Right lobe of liver (tissue), 4 donors: Measurements from ENCODE around the gene RPP21.

Experiments
- POLR2A ChIP-seq: fragments of 450-650 bp; IDR thresholded peaks from one replicate; pipeline ENCODE4 v1.6.1; 2017; ENCODE audit warnings: antibody characterized with exemption, mild to moderate bottlenecking
- TF ChIP-seq, protein P1 (sequence below), 4 donors: fragments of 200-600 bp in 3 of 4; fragments of 450-650 bp in 1 of 4; IDR thresholded peaks; one replicate each; pipeline versions ENCODE4 v1.5.1 to v1.8.0; 2016 to 2022; ENCODE audit warnings: antibody characterized with exemption in 4 of 4, mild to moderate bottlenecking in 2 of 4
- donor health status: DM: no; HTN: no; CAD: no.
- donor health status: DM: no; HTN: no; CAD: no.
- donor health status: DM: no; HTN: yes; CAD: no.

DNA sequence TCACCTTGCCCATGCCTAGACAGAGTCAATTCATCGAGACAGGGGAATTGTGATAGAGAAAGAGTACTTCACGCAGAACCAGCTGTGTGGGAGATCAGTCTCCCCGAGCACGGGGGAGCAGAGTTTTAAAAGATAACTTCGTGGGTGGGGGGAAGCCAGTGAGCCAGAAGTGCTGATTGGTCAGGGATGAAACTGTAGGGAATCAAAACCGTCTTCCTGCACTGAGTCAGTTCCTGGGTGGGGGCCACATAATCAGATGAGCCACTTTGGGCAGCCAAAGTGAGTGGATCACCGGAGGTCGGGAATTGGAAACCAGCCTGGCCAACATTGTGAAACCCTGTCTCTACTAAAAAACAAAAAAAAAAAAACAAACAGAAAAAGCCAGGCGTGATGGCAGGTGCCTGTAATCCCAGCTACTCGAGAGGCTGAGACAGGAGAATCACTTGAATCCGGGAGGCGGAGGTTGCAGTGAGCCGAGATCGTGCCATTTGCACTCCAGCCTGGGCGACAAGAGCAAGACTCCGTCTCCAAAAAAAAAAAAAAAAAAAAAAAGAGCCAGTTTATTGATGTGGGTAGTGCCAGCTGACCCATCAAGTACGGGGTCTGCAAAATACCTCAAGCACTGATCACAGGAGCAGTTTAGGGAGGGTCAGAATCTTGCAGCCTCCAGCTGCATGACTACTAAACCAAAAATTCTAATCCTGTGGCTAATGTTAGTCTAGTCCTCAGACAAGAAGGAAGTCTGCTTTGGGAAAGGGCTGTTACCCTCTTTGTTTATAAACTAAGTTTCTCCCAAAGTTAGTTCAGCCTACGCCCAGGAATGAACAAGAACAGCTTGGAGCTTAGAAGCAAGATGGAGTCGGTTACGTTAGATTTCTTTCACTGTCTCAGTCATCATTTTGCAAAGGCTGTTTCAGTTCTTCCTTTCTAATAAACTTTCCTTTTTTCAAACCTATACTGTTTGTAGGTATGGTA is 22.1 kb upstream of the RPP21 start:
- TF ChIP-seq, protein P1, sequence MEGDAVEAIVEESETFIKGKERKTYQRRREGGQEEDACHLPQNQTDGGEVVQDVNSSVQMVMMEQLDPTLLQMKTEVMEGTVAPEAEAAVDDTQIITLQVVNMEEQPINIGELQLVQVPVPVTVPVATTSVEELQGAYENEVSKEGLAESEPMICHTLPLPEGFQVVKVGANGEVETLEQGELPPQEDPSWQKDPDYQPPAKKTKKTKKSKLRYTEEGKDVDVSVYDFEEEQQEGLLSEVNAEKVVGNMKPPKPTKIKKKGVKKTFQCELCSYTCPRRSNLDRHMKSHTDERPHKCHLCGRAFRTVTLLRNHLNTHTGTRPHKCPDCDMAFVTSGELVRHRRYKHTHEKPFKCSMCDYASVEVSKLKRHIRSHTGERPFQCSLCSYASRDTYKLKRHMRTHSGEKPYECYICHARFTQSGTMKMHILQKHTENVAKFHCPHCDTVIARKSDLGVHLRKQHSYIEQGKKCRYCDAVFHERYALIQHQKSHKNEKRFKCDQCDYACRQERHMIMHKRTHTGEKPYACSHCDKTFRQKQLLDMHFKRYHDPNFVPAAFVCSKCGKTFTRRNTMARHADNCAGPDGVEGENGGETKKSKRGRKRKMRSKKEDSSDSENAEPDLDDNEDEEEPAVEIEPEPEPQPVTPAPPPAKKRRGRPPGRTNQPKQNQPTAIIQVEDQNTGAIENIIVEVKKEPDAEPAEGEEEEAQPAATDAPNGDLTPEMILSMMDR (IDR thresholded peaks at IDR 0.05): no peak
- no peak for TF ChIP-seq POLR2A
